GM12865 (cell line): ENCODE results near the gene RUNX1.

Experiments used
- DNase-seq: peaks from one replicate; pipeline ENCODE4 v3.0.0; 2010; ENCODE audit warnings: low read depth
- H3K4me3 ChIP-seq: 2 replicates; pipeline ENCODE4 v1.5.1; 2011; ENCODE audit warnings: mild to moderate bottlenecking, low read depth, low read length, control low read depth
- TF ChIP-seq, protein P1 (sequence below): IDR thresholded peaks from 2 replicates; pipeline ENCODE4 v1.5.1; 2011; ENCODE audit warnings: low read length, control low read depth, low read depth, inconsistent platforms; ENCODE audit not compliant: insufficient read depth; ENCODE audit errors: missing control alignments

RUNX1 gene

DNA sequence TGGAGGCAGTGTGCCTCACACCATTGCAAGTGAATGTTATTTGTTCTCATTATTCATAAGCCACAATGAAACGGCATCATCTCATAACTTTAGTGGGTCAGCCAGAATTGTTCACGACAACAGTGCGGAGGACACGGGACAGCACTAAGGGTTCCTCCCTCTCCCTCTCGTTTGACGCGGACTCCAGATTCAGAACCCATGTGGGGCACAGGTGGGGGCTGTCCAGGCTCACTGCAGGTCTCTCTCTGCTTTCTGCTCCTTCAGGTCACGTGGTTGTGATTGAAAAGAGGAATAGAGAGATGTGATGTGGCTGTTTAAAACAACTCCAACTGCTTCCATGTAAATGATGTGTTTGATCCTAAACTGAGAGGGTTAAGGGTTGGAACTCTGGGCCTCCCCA lies 13.5 kb downstream of the RUNX1 start:
- no peak for DNase-seq
- H3K4me3 ChIP-seq, result no peak overlapping the region
- TF ChIP-seq, protein P1, sequence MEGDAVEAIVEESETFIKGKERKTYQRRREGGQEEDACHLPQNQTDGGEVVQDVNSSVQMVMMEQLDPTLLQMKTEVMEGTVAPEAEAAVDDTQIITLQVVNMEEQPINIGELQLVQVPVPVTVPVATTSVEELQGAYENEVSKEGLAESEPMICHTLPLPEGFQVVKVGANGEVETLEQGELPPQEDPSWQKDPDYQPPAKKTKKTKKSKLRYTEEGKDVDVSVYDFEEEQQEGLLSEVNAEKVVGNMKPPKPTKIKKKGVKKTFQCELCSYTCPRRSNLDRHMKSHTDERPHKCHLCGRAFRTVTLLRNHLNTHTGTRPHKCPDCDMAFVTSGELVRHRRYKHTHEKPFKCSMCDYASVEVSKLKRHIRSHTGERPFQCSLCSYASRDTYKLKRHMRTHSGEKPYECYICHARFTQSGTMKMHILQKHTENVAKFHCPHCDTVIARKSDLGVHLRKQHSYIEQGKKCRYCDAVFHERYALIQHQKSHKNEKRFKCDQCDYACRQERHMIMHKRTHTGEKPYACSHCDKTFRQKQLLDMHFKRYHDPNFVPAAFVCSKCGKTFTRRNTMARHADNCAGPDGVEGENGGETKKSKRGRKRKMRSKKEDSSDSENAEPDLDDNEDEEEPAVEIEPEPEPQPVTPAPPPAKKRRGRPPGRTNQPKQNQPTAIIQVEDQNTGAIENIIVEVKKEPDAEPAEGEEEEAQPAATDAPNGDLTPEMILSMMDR, result no peak

DNA sequence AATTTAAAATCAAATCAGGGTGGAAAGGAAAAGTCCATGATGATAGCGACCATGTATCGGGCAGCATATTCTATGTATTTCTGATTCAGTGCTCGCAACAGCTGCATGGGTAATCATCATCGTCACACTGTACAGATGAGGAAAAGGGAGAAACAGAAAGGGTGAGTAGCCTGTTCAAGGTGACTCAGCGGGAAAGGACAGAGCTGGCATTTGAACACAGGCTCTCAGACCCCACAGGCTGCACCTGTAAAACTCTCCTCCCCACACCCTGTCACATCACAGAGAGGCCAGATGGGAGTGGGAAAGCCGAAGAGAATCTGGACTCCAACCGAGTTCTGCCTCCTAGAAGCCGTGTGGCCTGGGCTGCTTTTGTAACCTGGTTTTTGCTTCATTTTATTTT lies 14.0 kb downstream of the RUNX1 start:
- H3K4me3 ChIP-seq, result no peak overlapping the region
- no peak for DNase-seq
- TF ChIP-seq, protein P1, result no peak

DNA sequence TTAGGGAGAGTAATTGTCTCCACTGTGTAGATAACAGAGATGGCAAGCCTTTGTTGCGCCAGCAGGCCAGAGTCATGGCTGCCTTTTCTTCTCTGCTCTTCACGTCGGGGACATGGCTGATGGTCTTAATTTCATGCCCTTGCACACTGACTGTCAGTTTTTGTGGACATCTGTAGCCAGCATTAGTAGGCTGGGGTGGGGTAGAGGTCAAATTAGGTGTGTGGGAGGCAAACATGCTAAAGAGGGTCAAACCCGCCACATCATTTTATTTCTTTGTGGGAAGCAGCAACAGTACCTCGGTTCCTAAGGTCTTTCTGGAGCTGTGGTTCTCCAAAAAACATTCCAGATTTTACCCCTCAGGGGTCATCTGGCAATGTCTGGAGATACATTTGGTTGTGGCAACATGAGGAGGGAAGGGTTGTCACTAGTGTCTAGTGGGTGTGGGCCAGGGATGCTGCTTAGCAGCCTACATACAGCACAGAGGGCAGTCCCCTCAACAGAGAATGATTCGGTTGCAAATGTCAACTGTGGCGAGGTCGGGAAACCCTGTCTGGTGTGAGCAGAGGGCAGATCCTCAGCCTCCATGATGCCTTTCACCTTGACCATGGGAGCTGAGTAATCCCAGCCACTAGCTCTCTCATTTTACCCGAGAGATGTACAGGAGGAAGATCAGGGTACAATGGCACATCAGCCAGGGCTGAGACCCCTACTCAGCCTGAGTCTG lies 14.7 kb downstream of the RUNX1 start:
- H3K4me3 ChIP-seq, result no peak overlapping the region
- TF ChIP-seq, protein P1, result no peak
- DNase-seq, result no peak

DNA sequence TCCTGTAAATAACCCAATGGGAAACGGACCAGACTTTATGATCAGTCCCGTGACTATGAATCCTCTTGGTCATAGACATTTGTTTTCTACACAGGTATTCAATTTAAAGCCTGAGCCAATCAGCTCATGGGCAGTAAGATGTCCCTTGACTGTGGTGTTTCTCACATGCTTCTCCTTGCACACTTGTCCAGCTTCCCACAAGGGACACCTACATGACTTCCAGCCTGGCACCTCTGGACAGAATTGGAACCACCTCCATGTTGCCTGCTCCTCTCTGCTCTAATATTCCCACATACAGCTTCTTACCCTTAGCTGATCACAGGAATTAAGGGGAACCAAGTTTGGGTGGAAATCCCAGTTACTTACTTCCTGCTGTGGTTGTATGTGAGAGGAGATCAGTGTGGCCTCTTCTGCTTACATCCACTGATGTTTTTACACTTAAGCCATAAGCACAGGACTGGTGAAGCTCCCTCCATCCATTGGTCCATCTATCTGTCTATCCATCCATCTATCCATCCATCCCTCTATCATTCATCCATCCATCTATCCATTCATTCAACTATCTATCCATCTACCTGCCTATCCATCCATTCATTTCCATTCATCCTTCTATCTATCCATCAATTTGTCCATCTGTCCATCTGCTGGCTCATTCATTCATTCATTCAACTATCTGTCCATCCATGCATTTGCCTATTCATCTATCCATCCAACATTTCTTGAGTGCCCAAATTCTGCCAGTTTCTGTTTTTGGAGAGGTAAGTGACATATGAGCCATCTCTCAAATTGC lies 16.4 kb downstream of the RUNX1 start:
- no peak for DNase-seq
- TF ChIP-seq, protein P1, result no peak
- no peak overlapping the region for H3K4me3 ChIP-seq

DNA sequence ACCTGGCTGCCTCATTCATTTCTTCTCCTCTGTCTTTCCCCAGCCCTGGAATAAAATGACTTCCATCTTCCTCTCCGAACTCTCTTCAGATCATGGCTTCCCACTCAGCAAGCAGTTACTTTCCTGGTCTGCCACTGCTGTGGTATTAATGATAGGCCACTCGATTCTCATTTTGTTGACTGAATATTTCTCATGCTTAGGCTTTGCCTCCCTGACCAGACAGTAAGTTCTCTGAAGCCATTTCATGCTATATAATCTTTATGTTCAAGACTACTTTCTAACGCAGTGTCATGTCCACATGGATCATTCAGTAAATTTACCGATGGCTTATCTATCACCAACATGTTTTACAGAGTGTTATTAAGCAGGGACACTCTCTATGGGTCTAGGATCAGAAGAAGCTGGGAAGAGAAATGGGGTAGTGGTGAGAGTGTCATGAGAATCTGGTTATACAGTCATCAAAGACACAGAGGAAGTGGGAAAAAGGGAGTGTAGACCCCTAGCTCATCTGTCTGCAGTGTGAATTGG lies 20.6 kb downstream of the RUNX1 start:
- no peak for DNase-seq
- no peak overlapping the region for H3K4me3 ChIP-seq
- TF ChIP-seq, protein P1, result no peak

DNA sequence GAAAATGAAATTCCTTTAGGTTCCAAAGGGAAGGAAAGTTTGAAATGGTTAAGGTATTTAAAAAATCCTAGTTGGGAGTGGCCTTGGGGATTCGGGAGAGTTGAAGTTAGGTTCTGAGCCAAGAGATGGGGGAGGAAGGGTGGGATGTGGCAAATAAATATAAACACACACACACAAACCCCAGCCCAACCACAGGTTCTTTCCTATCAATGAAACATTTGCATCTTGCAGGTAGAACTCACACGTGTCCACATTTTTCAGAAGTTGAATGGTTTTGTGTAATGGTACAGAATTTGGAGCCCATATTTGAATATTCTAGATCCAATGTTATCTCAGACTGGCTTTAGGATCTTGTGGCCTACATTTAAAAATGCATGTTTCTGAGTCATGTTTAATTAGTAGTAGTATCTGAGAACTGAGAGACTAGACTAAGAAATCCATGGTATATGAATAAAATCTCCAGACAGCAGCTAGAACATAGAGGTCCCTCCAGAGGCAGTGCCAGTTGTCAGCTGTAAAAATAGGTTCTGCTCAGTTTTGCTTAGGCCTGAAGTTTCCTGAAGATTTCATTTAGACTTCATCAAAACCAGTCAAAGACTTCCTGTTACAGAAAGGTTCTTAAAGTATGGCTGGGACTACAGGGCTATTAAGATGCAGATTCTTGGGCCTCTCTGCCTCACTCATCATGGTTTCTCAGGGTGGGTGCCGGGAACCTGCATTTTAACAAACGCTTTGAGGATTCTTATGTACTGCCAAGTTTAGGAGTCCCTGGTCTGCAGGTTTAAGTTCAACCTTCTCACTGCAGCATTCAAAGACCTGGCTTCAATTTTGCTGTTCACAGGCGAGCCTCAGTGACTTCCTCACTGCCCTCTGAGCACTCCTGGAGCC lies 21.3 kb downstream of the RUNX1 start:
- DNase-seq, result no peak
- TF ChIP-seq, protein P1, result no peak
- no peak overlapping the region for H3K4me3 ChIP-seq
